ENCODE measurements around the gene ABCG4.
"Not testable (repeated sequence)": the region's sequence is repeated elsewhere in the genome, so short reads cannot be mapped to it uniquely, and the experiment has no call there.

DNA sequence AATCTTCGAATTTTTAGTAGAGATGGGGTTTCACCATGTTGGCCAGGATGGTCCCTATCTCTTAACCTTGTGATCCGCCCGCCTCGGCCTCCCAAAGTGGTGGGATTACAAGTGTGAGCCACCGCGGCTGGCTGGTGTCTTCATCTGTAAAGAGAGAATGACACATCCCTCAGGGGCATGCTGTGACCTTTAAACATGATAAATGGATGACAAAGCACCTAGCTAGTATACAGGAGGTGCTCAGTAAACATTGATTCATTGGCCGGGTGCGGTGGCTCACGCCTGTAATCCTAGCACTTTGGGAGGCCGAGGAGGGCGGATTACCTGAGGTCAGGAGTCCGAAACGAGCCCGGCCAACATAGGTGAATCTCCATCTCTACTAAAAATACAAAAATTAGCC, 42.4 kb downstream of the ABCG4 start:
- TF ChIP-seq, protein P1, sequence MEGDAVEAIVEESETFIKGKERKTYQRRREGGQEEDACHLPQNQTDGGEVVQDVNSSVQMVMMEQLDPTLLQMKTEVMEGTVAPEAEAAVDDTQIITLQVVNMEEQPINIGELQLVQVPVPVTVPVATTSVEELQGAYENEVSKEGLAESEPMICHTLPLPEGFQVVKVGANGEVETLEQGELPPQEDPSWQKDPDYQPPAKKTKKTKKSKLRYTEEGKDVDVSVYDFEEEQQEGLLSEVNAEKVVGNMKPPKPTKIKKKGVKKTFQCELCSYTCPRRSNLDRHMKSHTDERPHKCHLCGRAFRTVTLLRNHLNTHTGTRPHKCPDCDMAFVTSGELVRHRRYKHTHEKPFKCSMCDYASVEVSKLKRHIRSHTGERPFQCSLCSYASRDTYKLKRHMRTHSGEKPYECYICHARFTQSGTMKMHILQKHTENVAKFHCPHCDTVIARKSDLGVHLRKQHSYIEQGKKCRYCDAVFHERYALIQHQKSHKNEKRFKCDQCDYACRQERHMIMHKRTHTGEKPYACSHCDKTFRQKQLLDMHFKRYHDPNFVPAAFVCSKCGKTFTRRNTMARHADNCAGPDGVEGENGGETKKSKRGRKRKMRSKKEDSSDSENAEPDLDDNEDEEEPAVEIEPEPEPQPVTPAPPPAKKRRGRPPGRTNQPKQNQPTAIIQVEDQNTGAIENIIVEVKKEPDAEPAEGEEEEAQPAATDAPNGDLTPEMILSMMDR (IDR thresholded peaks at IDR 0.05): not testable (repeated sequence)
- not testable (repeated sequence) for TF ChIP-seq POLR2AphosphoS5 (IDR thresholded peaks at IDR 0.05); POLR2A (IDR thresholded peaks at IDR 0.05; ENCODE audit: low read depth); EP300 (IDR thresholded peaks at IDR 0.05)
